Raji (cell line): ENCODE measurements around the gene CCDC149.

ENCODE experiments used
- POLR2A ChIP-seq: IDR thresholded peaks from 2 replicates; pipeline ENCODE4 v1.6.1; 2011; ENCODE audit warnings: low read depth, low read length, control low read depth; ENCODE audit not compliant: insufficient read depth

Gene CCDC149

DNA sequence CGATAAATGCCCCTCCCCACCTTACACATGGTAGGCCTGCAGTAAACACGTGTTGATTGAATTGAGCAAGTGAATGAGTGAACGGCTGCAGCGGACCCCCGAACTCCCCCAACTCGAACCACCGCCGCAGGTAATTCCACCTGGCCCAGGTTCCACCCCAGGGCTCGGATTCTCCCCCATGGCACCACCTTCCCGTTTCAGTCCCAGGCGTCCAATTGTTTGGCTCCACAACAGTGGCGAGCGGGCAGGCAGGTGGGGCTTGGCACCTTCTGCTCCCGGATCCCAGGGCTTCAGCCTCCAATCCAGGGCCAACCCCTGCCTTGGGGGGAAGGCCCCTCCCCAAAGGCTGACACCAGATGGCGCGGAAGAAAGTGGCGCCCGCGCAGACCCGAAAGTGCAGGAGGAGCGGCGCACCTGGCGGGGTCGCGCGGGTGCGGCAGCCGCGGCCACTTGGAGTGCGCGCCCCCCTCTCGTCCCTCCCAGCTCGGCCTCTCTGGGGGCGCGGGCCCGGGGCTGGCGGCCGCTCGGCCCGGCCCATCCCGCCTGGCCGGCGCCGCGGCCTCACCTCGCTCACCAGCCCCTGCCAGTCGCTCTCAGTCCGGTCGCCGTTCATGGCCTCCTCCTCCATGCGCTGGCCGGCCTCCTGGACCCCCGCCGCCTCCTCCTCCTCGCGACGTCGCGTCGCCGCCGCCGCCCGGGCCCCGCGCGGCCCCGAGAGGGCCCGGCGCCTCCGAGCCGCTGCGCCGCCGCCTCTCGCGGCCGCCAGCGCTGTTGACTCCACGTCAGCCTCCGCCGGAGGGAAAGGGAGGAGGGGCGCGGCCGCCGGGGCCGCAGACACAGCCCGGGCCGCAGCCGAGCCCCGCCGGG lies at the start of gene CCDC149:
Gene CCDC149, minus strand, starts transcription at position 791 of the 867 bp plus-strand sequence. Its CDS starts 178 bp downstream, at position 613.
- no peak for TF ChIP-seq POLR2A

GRCh38 chr4:24957886-24958285 lies 45.0 kb upstream of the CCDC149 start:
- TF ChIP-seq POLR2A: no peak

GRCh38 chr4:24956763-24957162 lies 43.9 kb upstream of the CCDC149 start:
- no peak for TF ChIP-seq POLR2A

DNA sequence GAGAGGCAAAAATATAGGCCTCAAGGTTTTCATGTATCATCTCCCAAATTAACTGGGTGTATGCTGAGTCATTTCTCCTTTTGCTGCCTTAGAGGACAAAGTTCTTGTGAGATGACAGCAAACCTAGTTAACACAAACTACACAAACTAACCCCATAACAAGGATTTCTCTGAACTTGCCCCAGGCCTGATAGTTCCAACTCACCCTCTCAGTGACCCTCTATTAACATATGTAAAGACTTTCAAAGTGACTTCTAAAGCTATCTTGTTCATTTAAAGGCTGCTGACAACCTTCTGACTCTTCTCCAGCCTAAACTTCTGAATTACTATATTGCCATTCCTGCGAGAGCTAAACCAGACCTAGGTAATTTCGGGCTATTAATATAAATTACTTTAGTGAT lies 43.2 kb upstream of the CCDC149 start:
- no peak for TF ChIP-seq POLR2A

DNA sequence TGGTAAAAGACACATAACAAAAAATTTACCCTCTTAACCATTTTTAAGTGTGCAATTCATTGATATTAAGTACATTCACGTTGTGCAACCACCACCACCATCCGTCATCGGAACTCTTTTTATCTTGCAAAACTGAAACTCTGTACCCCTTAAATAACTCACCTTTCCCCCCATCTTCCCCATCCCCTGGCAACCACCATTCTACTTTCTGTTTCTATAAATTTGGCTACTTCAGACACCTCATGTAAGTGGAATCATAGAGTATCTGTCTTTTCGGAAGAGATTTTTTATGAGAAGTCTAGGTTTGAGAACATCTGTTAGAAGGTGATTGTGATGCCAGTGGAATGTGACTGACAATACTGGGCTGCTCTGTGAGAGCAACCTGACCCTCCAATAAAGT lies 39.8 kb upstream of the CCDC149 start:
- no peak for TF ChIP-seq POLR2A

DNA sequence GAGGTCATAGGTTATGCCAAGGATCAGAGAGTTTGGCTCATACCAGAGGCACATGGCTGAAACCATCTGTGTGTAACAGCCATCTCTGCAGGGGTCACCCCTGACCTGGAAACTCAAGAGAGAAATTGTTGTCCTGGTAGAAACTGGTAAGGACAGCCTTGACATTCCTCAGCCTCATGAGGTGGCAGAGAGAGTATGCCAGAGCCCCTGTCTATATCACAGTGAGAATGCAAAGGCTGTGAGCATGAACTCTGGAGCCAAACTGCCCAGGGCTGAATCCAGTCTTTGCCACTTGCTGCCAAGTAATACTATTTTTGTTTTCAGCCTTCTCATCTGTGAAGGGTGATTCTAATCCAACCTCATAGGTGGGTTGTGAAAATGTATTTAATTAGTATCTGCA lies 37.1 kb upstream of the CCDC149 start:
- no peak for TF ChIP-seq POLR2A

DNA sequence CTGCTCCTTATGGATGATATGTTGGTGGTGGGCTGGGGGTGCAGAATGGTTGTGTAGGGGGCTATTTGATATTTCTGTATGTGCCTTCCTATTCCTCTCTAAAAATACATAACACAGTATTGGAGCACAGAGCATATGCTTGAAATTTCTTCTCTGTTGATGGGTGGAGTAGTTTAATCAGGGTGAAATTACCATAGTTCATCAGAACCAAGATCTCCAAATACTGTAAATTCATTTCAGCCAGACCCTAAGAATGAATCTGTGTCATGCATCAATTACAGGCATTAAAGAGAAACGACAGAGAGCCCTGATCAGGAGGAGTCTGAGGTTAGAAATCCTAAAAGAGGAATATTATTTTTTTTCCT lies 25.1 kb upstream of the CCDC149 start:
- no peak for TF ChIP-seq POLR2A

GRCh38 chr4:24937176-24937916 lies 24.5 kb upstream of the CCDC149 start:
- TF ChIP-seq POLR2A: no peak

GRCh38 chr4:24935856-24936255 lies 23.0 kb upstream of the CCDC149 start:
- no peak for TF ChIP-seq POLR2A

GRCh38 chr4:24934311-24934710 lies 21.5 kb upstream of the CCDC149 start:
- TF ChIP-seq POLR2A: no peak

GRCh38 chr4:24933684-24934275 lies 20.9 kb upstream of the CCDC149 start:
- no peak for TF ChIP-seq POLR2A

GRCh38 chr4:24932515-24933225 lies 19.8 kb upstream of the CCDC149 start:
- TF ChIP-seq POLR2A: no peak

GRCh38 chr4:24930151-24930550 lies 17.3 kb upstream of the CCDC149 start:
- TF ChIP-seq POLR2A: no peak

DNA sequence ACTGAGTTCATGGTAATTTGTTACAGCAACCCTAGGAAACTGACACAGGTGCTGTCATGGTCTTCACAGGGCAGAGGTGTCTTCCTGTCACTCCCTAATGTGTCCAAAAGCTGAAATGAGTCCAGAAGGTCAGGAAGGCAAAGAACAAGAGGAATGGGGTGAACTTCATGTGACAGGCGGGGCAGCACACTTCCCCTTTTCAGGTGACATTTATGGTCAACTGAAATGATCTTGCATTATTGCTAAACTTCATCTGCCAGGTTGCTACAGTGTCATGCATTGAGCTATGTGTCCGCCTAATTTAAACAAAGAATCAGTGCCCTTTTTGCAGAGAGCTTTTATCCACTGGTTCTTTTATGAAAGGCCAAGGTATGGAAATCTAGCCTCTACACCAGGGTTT lies 15.9 kb upstream of the CCDC149 start:
- no peak for TF ChIP-seq POLR2A

- TF ChIP-seq POLR2A: no peak
Observed at GRCh38 chr4:24927049-24927448, 14.2 kb upstream of the CCDC149 start.
